IPS DF 6.9 (cell line): ENCODE results near the gene GDF15.

Experiments
- DNase-seq: peaks from one replicate; pipeline ENCODE4 v3.0.0-alpha.2; 2013; ENCODE audit warnings: low read depth, low spot score
- H3K27ac ChIP-seq: one replicate; pipeline ENCODE4 v1.5.1; 2013; ENCODE audit warnings: low read length, control low read depth
- H3K27me3 ChIP-seq: 2 replicates; pipeline ENCODE4 v1.6.1; 2013; ENCODE audit warnings: mild to moderate bottlenecking, low read length; ENCODE audit not compliant: control insufficient read depth, insufficient read depth
- H3K36me3 ChIP-seq: 2 replicates; pipeline ENCODE4 v1.6.1; 2013; ENCODE audit warnings: low read length; ENCODE audit not compliant: control insufficient read depth, insufficient read depth
- H3K4me1 ChIP-seq: 2 replicates; pipeline ENCODE4 v1.6.1; 2013; ENCODE audit warnings: low read length; ENCODE audit not compliant: control insufficient read depth, insufficient read depth
- H3K4me3 ChIP-seq: 2 replicates; pipeline ENCODE4 v1.5.1; 2013; ENCODE audit warnings: mild to moderate bottlenecking, low read length
- H3K9me3 ChIP-seq: 2 replicates; pipeline ENCODE4 v1.6.1; 2013; ENCODE audit warnings: low read length, inconsistent platforms; ENCODE audit not compliant: control insufficient read depth, insufficient read depth
- WGBS: extraction: QIAGEN DNeasy Blood & Tissue Kit; methylation state at CpG from one replicate; pipeline ENCODE4 v1.1.7; 2013; ENCODE audit warnings: mixed read lengths, missing lambda C conversion rate; ENCODE audit not compliant: insufficient read length, insufficient coverage; 5-methylcytosine and 5-hydroxymethylcytosine counted together

The GDF15 gene, protein sequence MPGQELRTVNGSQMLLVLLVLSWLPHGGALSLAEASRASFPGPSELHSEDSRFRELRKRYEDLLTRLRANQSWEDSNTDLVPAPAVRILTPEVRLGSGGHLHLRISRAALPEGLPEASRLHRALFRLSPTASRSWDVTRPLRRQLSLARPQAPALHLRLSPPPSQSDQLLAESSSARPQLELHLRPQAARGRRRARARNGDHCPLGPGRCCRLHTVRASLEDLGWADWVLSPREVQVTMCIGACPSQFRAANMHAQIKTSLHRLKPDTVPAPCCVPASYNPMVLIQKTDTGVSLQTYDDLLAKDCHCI

GRCh38 chr19:18385675-18386542 lies at the start of gene GDF15:
Gene GDF15 (plus strand): TSS chr19:18386158. CDS start chr19:18386190, 32 bp downstream.
- no peaks in the 10 kb centered on the region for H3K27me3 ChIP-seq
- no CpG with 5 or more reads among the region's 33 CpGs for WGBS

GRCh38 chr19:18338541-18338940 lies 47.4 kb upstream of the GDF15 start:
- WGBS = no CpG with 5 or more reads among the region's 9 CpGs
- H3K4me1 ChIP-seq = peaks cover 1% of the 10 kb centered on the region; the same call in 1 of the 2 replicates
- no peak overlapping the region for H3K4me3 ChIP-seq
- H3K36me3 ChIP-seq = no peaks in the 10 kb centered on the region
- no peak overlapping the region for H3K27ac ChIP-seq
- H3K9me3 ChIP-seq = no peaks in the 10 kb centered on the region
- DNase-seq = no peak
- no peaks in the 10 kb centered on the region for H3K27me3 ChIP-seq

More at GRCh38 chr19:18385675-18386542, at the start of gene GDF15:
- Histone ChIP-seq H3K9me3 (no peaks in the 10 kb centered on the region), H3K36me3 (no peaks in the 10 kb centered on the region), H3K27ac (no peak within 1 kb of the TSS), H3K4me1 (peaks cover 4% of the 10 kb centered on the region; the same call in 1 of the 2 replicates), H3K4me3 (no peak within 1 kb of the TSS)
- no peak for DNase-seq

GRCh38 chr19:18339723-18340122 lies 46.2 kb upstream of the GDF15 start:
- WGBS = no CpG with 5 or more reads among the region's 6 CpGs
- no peak overlapping the region for H3K4me3 ChIP-seq

DNA sequence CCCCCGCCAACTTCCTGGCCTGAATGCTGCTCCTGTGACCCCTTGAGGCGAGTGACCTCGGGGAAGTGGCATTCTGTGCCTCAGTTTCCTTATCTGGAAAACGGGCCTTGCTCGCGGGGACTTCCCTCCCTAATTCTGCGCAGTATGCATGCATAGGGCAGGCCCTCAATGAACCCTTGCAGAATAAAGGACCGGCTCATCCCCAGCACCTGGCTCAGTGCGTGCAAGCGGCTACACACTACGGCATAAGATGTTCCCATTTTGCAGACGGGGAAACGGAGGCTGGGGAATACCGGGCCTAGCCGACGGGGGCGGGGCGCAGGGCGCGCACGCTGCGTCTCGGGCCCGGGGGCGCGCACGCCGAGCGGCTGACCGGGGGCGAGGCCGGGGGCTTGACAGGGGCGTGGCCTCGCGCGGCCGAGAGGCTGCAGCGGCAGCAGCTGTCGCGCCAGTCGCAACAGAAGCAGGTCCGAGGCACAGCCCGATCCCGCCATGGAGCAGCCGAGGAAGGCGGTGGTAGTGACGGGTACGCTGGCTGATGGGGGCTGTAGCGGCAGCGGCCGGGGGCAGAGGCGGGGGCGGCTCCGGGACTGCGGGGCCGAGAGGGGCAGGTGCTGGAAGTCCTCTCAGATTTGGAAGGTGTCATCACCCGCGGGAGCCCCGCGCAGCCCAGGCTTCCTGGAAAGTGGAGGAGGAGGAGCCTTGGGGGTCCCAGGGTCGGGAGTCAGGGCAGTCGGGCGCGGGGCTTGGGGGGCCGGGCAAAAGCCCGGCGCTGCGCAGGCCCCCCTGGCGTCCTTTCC lies 45.6 kb upstream of the GDF15 start, which contains the start of gene PGPEP1:
Gene PGPEP1 (plus strand): TSS at position 409 of the 800 bp plus-strand sequence. CDS start 84 bp downstream, at position 493.
- Histone ChIP-seq H3K4me3 (peak within 1 kb of the TSS; percentile 87), H3K9me3 (no peaks in the 10 kb centered on the region), H3K27ac (no peak within 1 kb of the TSS), H3K27me3 (no peaks in the 10 kb centered on the region), H3K4me1 (peaks cover 2% of the 10 kb centered on the region; the same call in 1 of the 2 replicates), H3K36me3 (no peaks in the 10 kb centered on the region)
- no peak for DNase-seq
- WGBS = no CpG with 5 or more reads among the region's 69 CpGs

More at GRCh38 chr19:18339723-18340122, 46.2 kb upstream of the GDF15 start:
- Histone ChIP-seq H3K9me3 (no peaks in the 10 kb centered on the region), H3K27ac (no peak overlapping the region), H3K4me1 (peaks cover 1% of the 10 kb centered on the region; the same call in 1 of the 2 replicates), H3K36me3 (no peaks in the 10 kb centered on the region), H3K27me3 (no peaks in the 10 kb centered on the region)
- DNase-seq = no peak

GRCh38 chr19:18340990-18341868 lies 44.7 kb upstream of the GDF15 start:
- H3K36me3 ChIP-seq = no peaks in the 10 kb centered on the region
- H3K4me3 ChIP-seq = peak overlapping the region; percentile 87
- H3K27me3 ChIP-seq = no peaks in the 10 kb centered on the region
- H3K27ac ChIP-seq = no peak overlapping the region
- no peak for DNase-seq
- peaks cover 3% of the 10 kb centered on the region; the same call in 1 of the 2 replicates for H3K4me1 ChIP-seq
- no peaks in the 10 kb centered on the region for H3K9me3 ChIP-seq
- no CpG with 5 or more reads among the region's 18 CpGs for WGBS

GRCh38 chr19:18342090-18342632 lies 43.8 kb upstream of the GDF15 start:
- H3K4me1 ChIP-seq = peaks cover 3% of the 10 kb centered on the region; the same call in 1 of the 2 replicates
- no peak overlapping the region for H3K27ac ChIP-seq
- WGBS = no CpG with 5 or more reads among the region's 8 CpGs
- no peak for DNase-seq
- no peaks in the 10 kb centered on the region for H3K36me3 ChIP-seq
- H3K9me3 ChIP-seq = no peaks in the 10 kb centered on the region
- H3K27me3 ChIP-seq = no peaks in the 10 kb centered on the region
- no peak overlapping the region for H3K4me3 ChIP-seq

- peaks cover 3% of the 10 kb centered on the region; the same call in 1 of the 2 replicates for H3K4me1 ChIP-seq
- no peak overlapping the region for H3K27ac ChIP-seq
- no peaks in the 10 kb centered on the region for H3K27me3 ChIP-seq
- no peak overlapping the region for H3K4me3 ChIP-seq
- WGBS = no CpG with 5 or more reads among the region's 13 CpGs
- H3K36me3 ChIP-seq = no peaks in the 10 kb centered on the region
- DNase-seq = no peak
- H3K9me3 ChIP-seq = no peaks in the 10 kb centered on the region
Measured at GRCh38 chr19:18344582-18344950, 41.4 kb upstream of the GDF15 start.

DNA sequence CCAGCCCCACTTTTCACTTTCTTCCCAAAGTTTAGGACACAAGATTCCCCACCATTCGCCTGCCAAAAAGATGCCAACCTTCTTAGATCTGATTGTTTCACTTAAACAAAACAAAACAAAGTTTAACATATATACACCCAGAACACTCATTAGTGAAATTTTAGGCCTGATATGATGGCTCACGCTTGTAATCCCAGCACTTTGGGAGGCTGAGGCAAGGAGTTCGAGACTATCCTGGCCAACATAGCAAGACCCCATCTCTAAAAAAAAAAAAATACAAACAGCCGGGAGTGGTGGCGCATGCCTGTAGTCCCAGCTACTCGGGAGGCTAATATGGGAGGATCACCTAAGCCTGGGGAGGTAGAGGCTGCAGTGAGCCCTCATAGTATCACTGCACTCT lies 40.7 kb upstream of the GDF15 start:
- Histone ChIP-seq H3K27me3 (no peaks in the 10 kb centered on the region), H3K4me1 (peaks cover 3% of the 10 kb centered on the region; the same call in 1 of the 2 replicates), H3K36me3 (no peaks in the 10 kb centered on the region), H3K27ac (no peak overlapping the region), H3K4me3 (no peak overlapping the region), H3K9me3 (no peaks in the 10 kb centered on the region)
- no CpG with 5 or more reads among the region's 6 CpGs for WGBS
- DNase-seq = no peak

DNA sequence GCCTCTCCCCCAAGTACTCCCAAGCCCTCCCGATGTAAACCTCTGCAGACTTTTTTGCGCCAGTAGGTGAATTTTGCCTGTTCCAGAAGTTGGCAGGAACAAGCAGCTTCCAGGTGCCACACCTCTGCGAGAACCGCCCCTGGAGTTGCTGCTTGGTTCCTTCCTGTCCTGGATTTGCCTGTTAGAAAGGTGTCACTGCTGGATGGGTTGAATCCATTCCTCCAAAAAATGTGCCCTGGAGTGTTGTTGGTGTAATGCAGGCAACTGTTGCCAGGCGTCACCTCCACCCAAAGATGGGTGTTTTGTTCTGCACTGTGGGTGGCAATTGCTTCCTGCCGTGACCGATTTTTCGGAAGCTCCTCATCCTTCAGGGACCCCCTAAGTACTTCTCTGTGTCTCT lies 39.9 kb upstream of the GDF15 start:
- no peak overlapping the region for H3K4me3 ChIP-seq
- H3K27ac ChIP-seq = no peak overlapping the region
- H3K36me3 ChIP-seq = no peaks in the 10 kb centered on the region
- no CpG with 5 or more reads among the region's 8 CpGs for WGBS
- no peaks in the 10 kb centered on the region for H3K9me3 ChIP-seq
- H3K4me1 ChIP-seq = peaks cover 3% of the 10 kb centered on the region; the same call in 1 of the 2 replicates
- no peak for DNase-seq
- no peaks in the 10 kb centered on the region for H3K27me3 ChIP-seq
